ENCODE results near the gene PHF2.

- TF ChIP-seq CTCF (conservative IDR thresholded peaks at IDR 0.05) = no peak
- no peak for TF ChIP-seq EZH2 (IDR thresholded peaks at IDR 0.05; ENCODE audit: low read depth)
Measured at GRCh38 chr9:93693129-93693528, 116.7 kb downstream of the PHF2 start.
